ENCODE results near the gene FMN1. TPM values are rescaled to one million over a fixed set of nuclear protein-coding genes. Genes with fewer than 3 reads are reported as not detected.

The FMN1 gene
- total RNA-seq, 1 experiment from 2014 or later: 87.0 TPM

DNA sequence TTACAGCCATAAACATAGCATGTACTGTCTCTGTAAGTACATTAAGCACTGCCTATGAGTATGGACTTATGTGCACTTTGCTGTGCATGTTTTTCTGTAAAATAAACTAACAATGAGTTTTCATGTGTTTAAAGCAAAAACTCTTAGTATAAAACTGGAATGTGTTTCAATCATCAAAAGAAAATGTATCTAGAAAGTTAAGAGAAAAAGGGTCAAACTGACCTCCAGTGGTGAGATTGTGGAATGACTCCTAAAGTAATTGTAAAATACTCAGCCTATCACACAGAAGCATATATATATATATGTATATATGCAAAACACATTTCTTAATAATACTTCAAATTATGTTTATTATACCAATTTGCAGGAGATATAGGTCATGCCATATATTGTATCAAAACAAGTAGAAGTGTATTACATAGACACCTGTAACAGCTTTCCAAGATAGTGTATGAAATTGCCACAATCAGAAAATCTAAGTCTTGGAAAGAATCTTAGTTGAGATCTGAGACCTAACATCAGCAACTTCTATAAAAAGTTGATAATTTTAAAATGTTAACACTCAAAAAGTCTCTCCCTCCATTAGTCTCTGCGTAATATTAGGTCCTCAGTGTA, 199.6 kb downstream of the FMN1 start:
- in situ Hi-C loops (cut with HindIII; ENCODE audit: low pct_unique_long_range_greater_than_20kb, low sequenced_read_pairs): no loop called here
- DNase-seq (ENCODE audit: low read depth, low spot score): peak; percentile 38

DNA sequence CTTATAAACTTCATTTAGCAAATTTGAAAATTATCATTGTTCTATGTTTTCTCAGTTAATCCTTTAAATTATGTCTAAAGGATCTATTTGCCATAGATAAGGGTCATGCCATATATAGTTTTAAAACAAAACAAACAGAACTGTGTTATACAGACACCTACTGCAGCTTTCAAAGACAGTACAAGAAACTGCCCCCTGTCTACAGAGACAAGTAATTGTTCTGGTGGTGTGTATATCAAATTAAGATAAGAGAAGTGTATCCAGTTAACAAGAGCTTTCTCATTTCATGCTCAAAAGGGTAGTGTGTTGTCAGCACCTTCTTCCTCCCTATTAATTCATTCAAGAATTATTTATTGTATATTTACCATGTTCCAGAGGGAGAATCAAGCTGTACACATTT, 201.2 kb downstream of the FMN1 start:
- no peak for DNase-seq (ENCODE audit: low read depth, low spot score)
- in situ Hi-C loops (cut with HindIII; ENCODE audit: low pct_unique_long_range_greater_than_20kb, low sequenced_read_pairs): no loop called here

DNA sequence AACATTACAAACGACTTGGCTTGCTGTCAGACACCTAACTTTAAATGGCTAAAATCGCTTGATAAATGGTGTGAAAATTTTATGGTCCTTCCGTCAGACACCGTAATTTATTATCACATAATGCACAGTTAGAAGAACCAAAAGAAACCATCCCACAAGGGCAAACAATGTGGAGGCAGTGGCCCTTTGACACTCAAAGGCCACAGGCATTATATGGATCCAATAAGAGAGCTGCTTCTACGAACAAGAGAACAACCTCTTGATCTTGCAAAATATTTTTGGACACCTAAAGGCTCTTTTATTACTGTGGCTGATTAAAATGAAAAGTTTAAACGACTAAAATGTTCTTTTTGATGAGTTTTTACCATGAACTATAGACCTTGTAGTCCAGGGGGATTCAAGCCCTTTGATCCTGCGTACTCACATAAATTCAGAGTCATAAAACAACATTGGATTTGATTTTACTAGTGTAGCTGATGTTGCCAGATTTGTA, 202.8 kb downstream of the FMN1 start:
- DNase-seq (ENCODE audit: low read depth, low spot score): no peak
- in situ Hi-C loops (cut with HindIII; ENCODE audit: low pct_unique_long_range_greater_than_20kb, low sequenced_read_pairs): no loop called here

DNA sequence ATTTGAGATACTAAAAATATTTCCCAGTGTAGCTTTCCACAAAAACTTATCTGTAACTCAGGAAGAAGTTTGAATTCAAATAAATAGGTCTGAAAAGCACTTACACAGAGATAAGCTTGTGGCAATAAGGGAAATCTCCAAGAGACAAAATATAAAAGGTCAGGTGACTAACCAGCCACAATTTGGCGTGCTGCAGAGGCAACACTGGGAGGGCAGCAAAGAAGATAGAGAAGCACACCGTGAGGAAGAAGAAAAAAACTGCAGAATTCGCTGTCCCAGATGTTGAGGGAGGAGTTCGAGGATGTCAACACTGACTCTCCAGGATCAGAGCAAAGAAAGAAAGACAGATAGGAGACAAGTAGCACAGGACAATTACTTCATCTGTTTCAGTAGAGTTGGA, 204.4 kb downstream of the FMN1 start:
- no peak for DNase-seq (ENCODE audit: low read depth, low spot score)
- in situ Hi-C loops (cut with HindIII; ENCODE audit: low pct_unique_long_range_greater_than_20kb, low sequenced_read_pairs): no loop called here

DNA sequence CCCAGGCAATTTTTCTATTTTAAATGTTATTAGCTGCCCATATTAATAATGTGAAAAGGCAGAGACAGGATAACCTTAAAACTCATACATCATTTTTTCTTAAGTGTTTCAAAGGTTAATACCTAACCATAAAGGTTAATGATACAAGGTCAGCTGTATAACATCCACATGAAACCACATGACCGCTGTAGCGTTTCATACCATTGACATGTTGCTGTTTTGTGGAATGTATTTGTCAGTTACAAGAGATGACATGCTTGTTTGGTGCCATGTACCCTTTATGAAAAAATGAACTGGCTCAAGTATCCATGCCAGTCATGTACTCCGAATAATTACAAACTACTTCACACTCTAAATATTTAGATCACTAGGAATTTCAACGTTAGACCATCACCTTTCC, 207.4 kb downstream of the FMN1 start:
- DNase-seq (ENCODE audit: low read depth, low spot score): no peak
- in situ Hi-C loops (cut with HindIII; ENCODE audit: low pct_unique_long_range_greater_than_20kb, low sequenced_read_pairs): no loop called here

DNA sequence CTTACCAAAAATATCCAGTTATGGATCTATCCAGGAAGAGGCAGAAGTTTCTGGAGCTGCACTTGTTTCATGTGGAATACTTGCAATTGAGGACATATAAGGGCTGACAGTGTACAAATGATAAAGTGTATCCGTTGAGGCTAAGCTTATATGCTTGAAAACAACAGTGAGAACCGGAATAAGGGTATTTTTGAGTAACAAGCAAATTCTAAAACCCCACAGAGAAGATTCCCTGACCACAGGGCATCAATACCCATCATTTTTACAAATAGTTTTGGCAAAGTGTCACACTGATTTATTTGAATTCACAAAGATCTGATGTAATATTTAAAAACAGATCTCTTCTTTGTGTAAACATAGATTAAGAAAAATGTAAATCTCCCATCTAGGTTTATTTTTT, 208.4 kb downstream of the FMN1 start:
- DNase-seq (ENCODE audit: low read depth, low spot score): no peak
- in situ Hi-C loops (cut with HindIII; ENCODE audit: low pct_unique_long_range_greater_than_20kb, low sequenced_read_pairs): no loop called here

DNA sequence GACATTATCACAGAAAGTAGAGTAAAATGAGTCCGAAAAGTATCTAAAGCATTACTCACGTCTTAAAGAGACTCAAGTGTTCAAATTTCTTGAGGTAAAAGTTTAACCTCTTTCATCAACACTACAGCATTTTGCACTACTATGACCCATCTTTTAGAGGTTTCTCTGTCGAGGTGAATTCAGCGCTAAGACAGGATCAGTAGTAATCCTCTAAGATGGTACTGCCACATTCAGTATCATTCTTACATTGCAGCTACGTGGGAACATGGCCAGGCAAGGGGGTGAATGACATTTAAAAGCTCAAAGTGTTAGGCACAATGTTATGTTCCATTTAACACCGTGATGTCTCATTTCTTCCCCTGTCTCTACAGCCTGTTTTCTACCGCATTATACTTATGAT, 210.8 kb downstream of the FMN1 start:
- in situ Hi-C loops (cut with HindIII; ENCODE audit: low pct_unique_long_range_greater_than_20kb, low sequenced_read_pairs): no loop called here
- DNase-seq (ENCODE audit: low read depth, low spot score): no peak

DNA sequence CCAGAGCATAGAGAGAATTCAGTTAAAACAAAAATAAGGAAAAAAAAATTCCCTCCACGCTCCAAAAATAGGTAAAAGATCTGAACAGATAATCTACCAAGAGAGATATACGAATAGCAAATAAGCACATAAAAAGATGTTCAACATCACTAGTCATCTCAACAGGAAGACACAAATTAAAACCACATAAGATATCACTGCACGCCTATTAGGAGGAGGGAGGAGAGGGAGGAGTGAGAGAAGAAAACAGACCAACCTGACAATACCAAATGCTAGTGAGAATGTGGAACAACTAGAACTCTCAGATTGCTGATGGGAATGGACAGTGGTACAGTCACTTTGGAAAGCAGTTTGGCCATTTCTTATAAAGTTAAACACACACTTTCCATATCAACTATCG, 212.5 kb downstream of the FMN1 start:
- DNase-seq (ENCODE audit: low read depth, low spot score): no peak
- in situ Hi-C loops (cut with HindIII; ENCODE audit: low pct_unique_long_range_greater_than_20kb, low sequenced_read_pairs): no loop called here

DNA sequence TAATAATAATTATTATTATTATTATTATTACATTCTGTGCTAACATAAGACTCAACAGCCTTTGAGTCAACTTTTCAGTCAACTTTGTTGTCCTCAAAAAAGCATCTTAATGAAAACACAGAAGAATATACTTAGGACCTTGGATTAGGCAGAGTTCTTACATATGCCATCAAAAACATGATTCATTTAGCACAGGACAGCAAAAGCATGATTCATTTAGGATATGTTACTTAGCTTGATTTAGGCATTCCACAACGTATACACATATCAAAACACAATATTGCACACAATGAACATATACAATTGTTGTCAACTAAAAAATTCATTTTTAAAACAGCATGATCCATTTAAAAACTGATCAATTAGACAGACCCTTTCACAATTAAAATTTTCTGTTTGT, 213.0 kb downstream of the FMN1 start:
- in situ Hi-C loops (cut with HindIII; ENCODE audit: low pct_unique_long_range_greater_than_20kb, low sequenced_read_pairs): no loop called here
- no peak for DNase-seq (ENCODE audit: low read depth, low spot score)

DNA sequence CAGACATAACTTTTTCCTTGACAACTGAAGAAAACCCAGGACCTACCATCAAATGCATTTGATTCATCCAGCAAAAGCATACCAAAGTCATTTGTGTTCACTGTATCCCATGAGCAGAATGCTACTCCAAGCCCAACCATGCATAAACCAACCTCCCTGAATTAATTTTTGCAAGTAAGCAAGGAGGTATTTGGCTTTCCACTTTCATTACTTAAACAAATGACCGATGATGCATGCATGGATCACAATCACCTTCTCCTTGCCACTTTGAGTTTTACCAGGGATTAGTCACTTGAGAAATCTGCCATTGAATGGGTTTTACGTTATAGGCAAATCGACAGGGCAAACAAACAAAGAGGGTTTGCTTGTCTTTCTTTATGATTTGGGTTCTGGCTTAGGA, 214.8 kb downstream of the FMN1 start:
- DNase-seq (ENCODE audit: low read depth, low spot score): no peak
- in situ Hi-C loops (cut with HindIII; ENCODE audit: low pct_unique_long_range_greater_than_20kb, low sequenced_read_pairs): no loop called here

DNA sequence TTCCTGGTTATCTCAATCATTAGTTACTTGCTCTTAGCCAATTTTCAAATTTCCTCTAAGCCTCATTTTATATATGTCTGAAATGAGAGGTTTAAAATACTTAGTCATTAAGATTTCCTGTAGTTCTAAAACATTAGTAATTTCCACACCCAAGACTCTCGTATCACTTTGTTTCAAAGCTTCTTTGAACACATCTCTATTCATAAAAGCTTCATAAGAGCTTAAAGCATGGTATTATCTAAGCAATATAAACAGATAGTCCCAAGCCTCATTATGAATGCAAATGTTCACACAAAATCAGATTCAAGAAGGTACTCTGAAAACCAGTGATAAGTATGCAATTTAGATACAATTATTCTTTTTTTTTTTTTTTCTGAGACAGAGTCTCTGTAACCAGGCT, 217.0 kb downstream of the FMN1 start:
- in situ Hi-C loops (cut with HindIII; ENCODE audit: low pct_unique_long_range_greater_than_20kb, low sequenced_read_pairs): no loop called here

DNA sequence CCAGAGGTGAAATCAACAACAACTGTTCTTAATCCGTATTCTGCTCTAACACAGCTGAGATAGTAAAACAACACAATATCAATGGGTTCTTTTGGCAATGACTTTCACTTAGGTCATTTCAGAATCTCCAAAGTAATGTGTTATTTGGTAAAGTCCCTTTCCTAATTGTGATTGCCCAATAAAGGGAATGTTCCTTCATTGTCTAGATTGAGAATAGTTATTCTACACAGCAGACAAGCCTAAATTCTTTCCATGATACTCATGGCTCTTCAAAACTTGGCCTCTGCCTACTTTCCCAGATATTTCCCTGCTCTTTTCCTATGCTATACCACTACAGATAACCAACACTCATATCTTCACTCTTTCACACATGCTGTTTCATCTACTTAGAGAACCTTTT, 219.8 kb downstream of the FMN1 start:
- in situ Hi-C loops (cut with HindIII; ENCODE audit: low pct_unique_long_range_greater_than_20kb, low sequenced_read_pairs): no loop called here
- no peak for DNase-seq (ENCODE audit: low read depth, low spot score)

More for the DNA sequence above, 217.0 kb downstream of the FMN1 start:
- DNase-seq (ENCODE audit: low read depth, low spot score): no peak

DNA sequence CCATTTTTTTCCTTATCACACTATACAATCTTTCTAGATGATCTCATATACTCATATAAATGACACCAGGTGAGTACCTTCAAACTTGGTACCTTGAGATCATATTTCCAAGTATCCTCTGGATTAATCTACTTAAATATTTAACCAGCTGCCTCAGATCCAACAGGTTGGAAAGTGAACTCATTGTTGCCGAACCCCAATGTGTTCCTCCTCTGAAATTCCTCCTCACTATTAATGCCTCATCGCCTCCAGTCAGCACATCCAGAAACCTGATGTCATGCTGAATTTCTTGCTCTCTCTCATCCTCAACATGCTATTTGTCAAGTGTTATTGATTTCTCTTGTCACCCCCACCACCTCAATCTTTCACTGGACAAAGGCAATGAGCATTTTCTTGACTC, 221.8 kb downstream of the FMN1 start:
- no peak for DNase-seq (ENCODE audit: low read depth, low spot score)
- in situ Hi-C loops (cut with HindIII; ENCODE audit: low pct_unique_long_range_greater_than_20kb, low sequenced_read_pairs): no loop called here

DNA sequence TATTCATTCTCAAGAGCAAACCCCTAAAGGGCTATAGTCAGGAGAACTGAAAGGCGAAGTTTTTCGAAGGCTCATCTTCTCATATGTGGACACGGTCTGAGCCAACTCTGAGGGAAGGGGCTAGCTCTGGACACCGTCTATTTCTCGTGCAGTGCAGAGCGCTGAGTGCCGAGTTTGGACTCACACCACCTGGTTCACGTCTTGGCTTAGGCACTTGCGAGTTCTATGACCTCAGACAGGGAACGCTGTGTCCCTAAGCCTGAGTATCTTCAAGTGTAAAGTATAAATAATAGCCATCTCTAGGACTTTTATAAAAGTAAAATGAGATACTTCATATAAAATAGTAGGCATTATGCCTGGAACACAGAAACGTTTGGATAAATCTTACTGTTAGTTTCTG, 223.7 kb downstream of the FMN1 start:
- in situ Hi-C loops (cut with HindIII; ENCODE audit: low pct_unique_long_range_greater_than_20kb, low sequenced_read_pairs): no loop called here

DNA sequence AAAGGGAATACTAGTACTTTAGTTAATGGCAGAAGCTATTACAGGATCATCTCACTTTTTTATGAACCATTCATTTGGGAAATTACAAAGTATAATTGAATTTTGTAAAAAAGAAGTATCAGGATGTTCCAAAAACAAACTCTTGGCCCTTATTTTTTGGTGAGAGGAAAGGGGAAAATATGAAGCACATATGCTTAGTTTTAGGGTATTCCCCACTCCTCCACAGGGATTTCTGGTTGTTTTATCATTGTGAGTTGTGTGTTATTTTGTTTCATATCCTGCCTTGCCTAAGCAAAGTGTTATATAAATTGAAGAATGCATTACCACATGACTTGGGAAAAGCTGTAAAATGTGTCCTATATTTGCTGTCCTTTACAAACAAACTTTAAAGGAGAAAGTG, 227.0 kb downstream of the FMN1 start:
- in situ Hi-C loops (cut with HindIII; ENCODE audit: low pct_unique_long_range_greater_than_20kb, low sequenced_read_pairs): no loop called here
- no peak for DNase-seq (ENCODE audit: low read depth, low spot score)

More for the DNA sequence above, 223.7 kb downstream of the FMN1 start:
- DNase-seq (ENCODE audit: low read depth, low spot score): no peak

DNA sequence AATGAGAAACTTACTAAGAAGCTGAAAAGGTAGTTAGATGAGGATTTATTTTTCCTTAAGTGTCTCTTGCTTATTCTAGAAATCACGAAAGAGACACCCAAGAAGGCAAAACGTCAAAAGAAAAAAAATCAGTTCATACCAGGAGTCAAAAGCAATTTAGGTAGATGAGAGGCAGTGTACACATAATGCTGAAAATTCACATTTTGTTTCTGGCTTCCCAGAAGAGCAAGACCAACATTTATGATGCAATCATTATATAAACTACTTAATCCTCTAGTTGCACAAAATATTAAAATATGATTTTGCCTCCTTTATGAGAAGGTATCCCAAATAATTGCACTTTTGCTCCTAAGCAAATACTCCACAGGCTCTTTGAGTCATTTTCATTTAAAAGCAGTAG, 228.0 kb downstream of the FMN1 start:
- in situ Hi-C loops (cut with HindIII; ENCODE audit: low pct_unique_long_range_greater_than_20kb, low sequenced_read_pairs): no loop called here
- no peak for DNase-seq (ENCODE audit: low read depth, low spot score)

DNA sequence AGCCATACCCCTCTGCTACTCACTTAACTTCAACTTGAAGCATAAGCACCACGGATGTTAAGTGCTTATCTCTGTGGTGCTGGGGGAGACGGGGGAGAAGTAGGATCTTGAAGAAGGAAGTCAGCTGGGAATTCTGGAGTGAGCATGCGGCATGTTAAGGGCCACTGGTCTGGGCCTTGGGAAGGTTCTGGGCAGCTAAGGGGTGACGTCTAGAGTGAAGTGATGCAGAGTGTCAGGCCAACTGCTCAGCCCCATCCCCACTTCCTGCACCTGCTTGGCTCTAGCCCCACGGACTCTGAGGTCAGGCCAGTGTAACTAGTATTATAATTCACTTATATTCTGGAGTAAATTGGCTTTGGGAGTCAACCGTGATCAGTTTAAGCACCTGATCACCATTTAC, 228.6 kb downstream of the FMN1 start:
- DNase-seq (ENCODE audit: low read depth, low spot score): no peak
- in situ Hi-C loops (cut with HindIII; ENCODE audit: low pct_unique_long_range_greater_than_20kb, low sequenced_read_pairs): no loop called here

DNA sequence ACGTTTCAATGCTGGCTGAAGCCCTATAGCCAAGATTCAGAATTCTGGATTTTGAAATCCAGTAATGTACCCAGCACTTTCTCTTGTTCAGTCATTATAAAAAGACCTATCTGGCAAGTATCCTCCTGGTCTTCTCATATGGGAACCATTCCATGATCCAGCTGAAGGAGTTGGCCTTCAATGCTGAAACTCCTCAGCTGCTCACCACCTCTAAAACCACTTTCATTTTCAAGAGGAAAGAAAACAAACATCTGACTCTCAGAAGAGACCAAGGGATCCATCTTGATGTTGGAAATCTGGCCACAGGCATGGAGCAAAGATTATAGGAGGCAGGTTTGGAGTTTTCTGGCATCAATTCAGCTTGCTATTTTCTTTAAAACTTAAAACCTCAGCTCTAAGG, 235.4 kb downstream of the FMN1 start:
- in situ Hi-C loops (cut with HindIII; ENCODE audit: low pct_unique_long_range_greater_than_20kb, low sequenced_read_pairs): no loop called here
- peak; percentile 41 for DNase-seq (ENCODE audit: low read depth, low spot score)

DNA sequence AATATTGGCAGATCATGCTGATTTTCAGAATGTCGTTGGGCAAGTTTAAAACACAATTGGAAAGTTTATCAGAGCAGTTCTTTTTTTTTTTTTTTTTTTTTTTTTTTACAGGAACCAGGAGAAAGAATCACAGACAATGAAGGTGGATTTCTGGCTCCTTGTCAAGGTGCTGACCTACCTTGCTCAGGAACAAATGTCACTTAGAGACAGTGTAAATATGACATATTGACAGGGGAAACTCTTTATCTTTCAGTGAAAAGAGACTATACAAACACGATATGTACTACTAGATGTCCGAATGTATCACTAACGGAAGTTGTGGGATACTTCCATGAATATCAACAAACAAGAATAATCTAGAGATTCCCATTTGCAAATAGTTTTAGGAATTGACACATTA, 237.3 kb downstream of the FMN1 start:
- in situ Hi-C loops (cut with HindIII; ENCODE audit: low pct_unique_long_range_greater_than_20kb, low sequenced_read_pairs): no loop called here

DNA sequence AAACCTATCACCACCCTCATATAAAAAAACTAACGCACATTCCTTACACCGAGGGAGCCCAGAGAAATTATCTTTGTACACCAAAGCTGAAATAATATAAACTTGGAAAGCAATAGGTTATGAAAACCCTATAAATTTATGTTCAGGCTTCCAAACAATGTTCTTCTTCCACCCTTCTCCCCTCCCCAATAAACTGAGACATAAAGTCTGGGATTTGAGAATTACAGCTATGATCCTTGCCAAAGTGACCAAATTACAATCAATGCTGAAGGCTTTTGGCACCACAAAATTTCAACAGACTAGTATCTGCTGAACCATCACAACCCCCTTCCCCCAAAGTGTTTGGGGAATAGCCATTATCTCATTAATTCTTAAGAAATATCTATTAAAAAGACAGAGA, 237.8 kb downstream of the FMN1 start:
- no peak for DNase-seq (ENCODE audit: low read depth, low spot score)
- in situ Hi-C loops (cut with HindIII; ENCODE audit: low pct_unique_long_range_greater_than_20kb, low sequenced_read_pairs): no loop called here

More for the DNA sequence above, 237.3 kb downstream of the FMN1 start:
- no peak for DNase-seq (ENCODE audit: low read depth, low spot score)
